ENCODE results near the gene CORO2B.

CORO2B gene

GRCh38 chr15:68674975-68675374 is 96.2 kb downstream of the CORO2B start:
- Histone ChIP-seq H3K4me1 (ENCODE audit: insufficient read depth, low read length) (no peaks in the 10 kb centered on the region), H3K9ac (ENCODE audit: low read depth, low read length) (no peak overlapping the region), H3K27ac (ENCODE audit: low read length) (no peak overlapping the region), H3K36me3 (ENCODE audit: insufficient read depth, low read length) (no peaks in the 10 kb centered on the region), H3K79me2 (ENCODE audit: insufficient read depth, low read length) (no peaks in the 10 kb centered on the region), H4K20me1 (ENCODE audit: insufficient read depth, low read length) (no peaks in the 10 kb centered on the region), H3K27me3 (ENCODE audit: insufficient read depth, low read length, poor library complexity) (peaks cover 2% of the 10 kb centered on the region), H3K4me2 (ENCODE audit: insufficient read depth, low read length) (no peak overlapping the region), H3K4me3 (ENCODE audit: low read depth in 1 of 2, low read length in 2 of 2) (no peak overlapping the region), H3K9me3 (ENCODE audit: insufficient read depth, low read length, severe bottlenecking) (no peaks in the 10 kb centered on the region), H2AFZ (ENCODE audit: low read depth, low read length) (no peak overlapping the region)
- DNase-seq (no peak), ATAC-seq (ENCODE audit: insufficient read depth, low read depth) (no peak)
- no peak for TF ChIP-seq EZH2 (IDR thresholded peaks at IDR 0.05; ENCODE audit: borderline replicate concordance, low read depth, low read length, severe bottlenecking)
- TF ChIP-seq, protein P1, sequence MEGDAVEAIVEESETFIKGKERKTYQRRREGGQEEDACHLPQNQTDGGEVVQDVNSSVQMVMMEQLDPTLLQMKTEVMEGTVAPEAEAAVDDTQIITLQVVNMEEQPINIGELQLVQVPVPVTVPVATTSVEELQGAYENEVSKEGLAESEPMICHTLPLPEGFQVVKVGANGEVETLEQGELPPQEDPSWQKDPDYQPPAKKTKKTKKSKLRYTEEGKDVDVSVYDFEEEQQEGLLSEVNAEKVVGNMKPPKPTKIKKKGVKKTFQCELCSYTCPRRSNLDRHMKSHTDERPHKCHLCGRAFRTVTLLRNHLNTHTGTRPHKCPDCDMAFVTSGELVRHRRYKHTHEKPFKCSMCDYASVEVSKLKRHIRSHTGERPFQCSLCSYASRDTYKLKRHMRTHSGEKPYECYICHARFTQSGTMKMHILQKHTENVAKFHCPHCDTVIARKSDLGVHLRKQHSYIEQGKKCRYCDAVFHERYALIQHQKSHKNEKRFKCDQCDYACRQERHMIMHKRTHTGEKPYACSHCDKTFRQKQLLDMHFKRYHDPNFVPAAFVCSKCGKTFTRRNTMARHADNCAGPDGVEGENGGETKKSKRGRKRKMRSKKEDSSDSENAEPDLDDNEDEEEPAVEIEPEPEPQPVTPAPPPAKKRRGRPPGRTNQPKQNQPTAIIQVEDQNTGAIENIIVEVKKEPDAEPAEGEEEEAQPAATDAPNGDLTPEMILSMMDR (IDR thresholded peaks at IDR 0.05; ENCODE audit: borderline replicate concordance, extremely low read depth, low read length, poor library complexity, severe bottlenecking), result no peak

- no peak overlapping the region for H3K27ac ChIP-seq (ENCODE audit: low read length)
- no peaks in the 10 kb centered on the region for H3K9me3 ChIP-seq (ENCODE audit: insufficient read depth, low read length, severe bottlenecking)
- H2AFZ ChIP-seq (ENCODE audit: low read depth, low read length), result no peak overlapping the region
- no peaks in the 10 kb centered on the region for H4K20me1 ChIP-seq (ENCODE audit: insufficient read depth, low read length)
- no peak overlapping the region for H3K4me3 ChIP-seq (ENCODE audit: low read depth in 1 of 2, low read length in 2 of 2)
- DNase-seq, result no peak
- no peak overlapping the region for H3K9ac ChIP-seq (ENCODE audit: low read depth, low read length)
- H3K27me3 ChIP-seq (ENCODE audit: insufficient read depth, low read length, poor library complexity), result peaks cover 2% of the 10 kb centered on the region
- no peak for ATAC-seq (ENCODE audit: insufficient read depth, low read depth)
- no peaks in the 10 kb centered on the region for H3K4me1 ChIP-seq (ENCODE audit: insufficient read depth, low read length)
- H3K36me3 ChIP-seq (ENCODE audit: insufficient read depth, low read length), result no peaks in the 10 kb centered on the region
- H3K79me2 ChIP-seq (ENCODE audit: insufficient read depth, low read length), result no peaks in the 10 kb centered on the region
- no peak overlapping the region for H3K4me2 ChIP-seq (ENCODE audit: insufficient read depth, low read length)
- no peak for TF ChIP-seq EZH2 (IDR thresholded peaks at IDR 0.05; ENCODE audit: borderline replicate concordance, low read depth, low read length, severe bottlenecking)
- TF ChIP-seq, protein P1 (IDR thresholded peaks at IDR 0.05; ENCODE audit: borderline replicate concordance, extremely low read depth, low read length, poor library complexity, severe bottlenecking), result no peak
Measured at GRCh38 chr15:68676011-68676605, 97.3 kb downstream of the CORO2B start.

DNA sequence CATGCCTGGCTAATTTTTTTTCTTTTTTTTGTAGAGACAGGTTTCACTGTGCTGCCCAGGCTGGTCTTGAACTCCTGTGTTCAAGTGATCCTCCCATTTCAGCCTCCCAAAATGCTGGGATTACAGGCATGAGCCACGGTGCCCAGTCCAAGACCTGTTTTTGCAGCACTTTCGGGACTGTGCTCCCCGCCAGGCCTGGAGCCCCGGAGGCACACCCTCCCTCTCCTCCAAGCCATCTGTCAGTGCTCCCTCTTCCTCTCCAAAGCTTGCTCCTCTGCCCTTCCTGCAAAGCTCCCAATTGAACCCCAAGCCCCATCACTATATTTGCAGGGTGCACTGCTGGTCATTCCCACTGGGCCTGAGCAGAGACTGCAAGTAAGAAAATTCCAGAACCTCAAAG is 98.1 kb downstream of the CORO2B start:
- no peak overlapping the region for H3K4me3 ChIP-seq (ENCODE audit: low read depth in 1 of 2, low read length in 2 of 2)
- H3K4me2 ChIP-seq (ENCODE audit: insufficient read depth, low read length), result no peak overlapping the region
- no peaks in the 10 kb centered on the region for H3K4me1 ChIP-seq (ENCODE audit: insufficient read depth, low read length)
- TF ChIP-seq EZH2 (IDR thresholded peaks at IDR 0.05; ENCODE audit: borderline replicate concordance, low read depth, low read length, severe bottlenecking), result no peak
- no peak overlapping the region for H3K27ac ChIP-seq (ENCODE audit: low read length)
- no peaks in the 10 kb centered on the region for H3K79me2 ChIP-seq (ENCODE audit: insufficient read depth, low read length)
- no peaks in the 10 kb centered on the region for H4K20me1 ChIP-seq (ENCODE audit: insufficient read depth, low read length)
- no peaks in the 10 kb centered on the region for H3K27me3 ChIP-seq (ENCODE audit: insufficient read depth, low read length, poor library complexity)
- no peaks in the 10 kb centered on the region for H3K36me3 ChIP-seq (ENCODE audit: insufficient read depth, low read length)
- ATAC-seq (ENCODE audit: insufficient read depth, low read depth), result no peak
- DNase-seq, result no peak
- no peak overlapping the region for H3K9ac ChIP-seq (ENCODE audit: low read depth, low read length)
- no peaks in the 10 kb centered on the region for H3K9me3 ChIP-seq (ENCODE audit: insufficient read depth, low read length, severe bottlenecking)
- no peak overlapping the region for H2AFZ ChIP-seq (ENCODE audit: low read depth, low read length)

DNA sequence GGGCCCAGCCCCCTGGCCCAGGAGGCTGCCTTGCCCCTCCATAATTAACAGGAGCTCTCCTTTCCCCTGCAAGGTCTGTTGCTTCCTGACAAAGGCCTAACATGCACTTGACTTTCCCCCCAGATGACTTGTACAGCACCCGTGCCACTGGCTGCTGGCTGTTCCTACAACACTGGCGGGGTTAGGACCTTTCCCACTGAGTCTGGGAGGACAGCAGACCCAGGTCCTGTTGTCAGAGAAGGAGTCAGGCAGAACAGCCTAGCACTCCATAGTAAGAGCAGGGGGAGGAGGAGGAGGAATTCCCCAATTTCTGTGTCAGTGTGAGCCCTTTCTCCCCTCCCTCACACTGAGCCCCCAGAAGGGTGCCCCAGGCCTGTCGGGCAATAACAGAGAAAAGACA is 99.2 kb downstream of the CORO2B start:
- Histone ChIP-seq H3K27ac (ENCODE audit: low read length) (no peak overlapping the region), H2AFZ (ENCODE audit: low read depth, low read length) (no peak overlapping the region), H3K9ac (ENCODE audit: low read depth, low read length) (no peak overlapping the region), H3K27me3 (ENCODE audit: insufficient read depth, low read length, poor library complexity) (no peaks in the 10 kb centered on the region), H3K4me3 (ENCODE audit: low read depth in 1 of 2, low read length in 2 of 2) (no peak overlapping the region), H3K4me1 (ENCODE audit: insufficient read depth, low read length) (no peaks in the 10 kb centered on the region), H3K4me2 (ENCODE audit: insufficient read depth, low read length) (no peak overlapping the region), H4K20me1 (ENCODE audit: insufficient read depth, low read length) (no peaks in the 10 kb centered on the region), H3K79me2 (ENCODE audit: insufficient read depth, low read length) (no peaks in the 10 kb centered on the region), H3K9me3 (ENCODE audit: insufficient read depth, low read length, severe bottlenecking) (no peaks in the 10 kb centered on the region), H3K36me3 (ENCODE audit: insufficient read depth, low read length) (no peaks in the 10 kb centered on the region)
- TF ChIP-seq, protein P1 (IDR thresholded peaks at IDR 0.05; ENCODE audit: borderline replicate concordance, extremely low read depth, low read length, poor library complexity, severe bottlenecking), result no peak
- TF ChIP-seq EZH2 (IDR thresholded peaks at IDR 0.05; ENCODE audit: borderline replicate concordance, low read depth, low read length, severe bottlenecking), result no peak
- DNase-seq (no peak), ATAC-seq (ENCODE audit: insufficient read depth, low read depth) (no peak)

All from DND-41 (cell line).